Mesendoderm (in vitro differentiated cells): Measurements from ENCODE around the gene PSMG4.
A peak's percentile ranks its signal among the peaks of the same experiment; 100 is the strongest.

Experiments used
- DNase-seq: peaks from one replicate; pipeline ENCODE4 v3.0.0; 2013
- H2AK5ac ChIP-seq: 2 replicates; pipeline ENCODE4 v1.6.1; 2013; ENCODE audit warnings: low read length, inconsistent platforms
- H2BK120ac ChIP-seq: 2 replicates; pipeline ENCODE4 v1.6.1; 2013; ENCODE audit warnings: low read depth, mild to moderate bottlenecking, low read length, moderate library complexity, mixed read lengths
- H2BK15ac ChIP-seq: replicated peaks from 2 replicates; pipeline ENCODE4 v1.6.1; 2013; ENCODE audit warnings: low read depth, mild to moderate bottlenecking, moderate library complexity
- H2BK5ac ChIP-seq: 2 replicates; pipeline ENCODE4 v1.6.1; 2013; ENCODE audit warnings: low read length, inconsistent platforms
- H3K18ac ChIP-seq: 2 replicates; pipeline ENCODE4 v1.6.1; 2013; ENCODE audit warnings: mild to moderate bottlenecking, low read length, mixed read lengths
- H3K23ac ChIP-seq: one replicate; pipeline ENCODE4 v1.6.1; 2013; ENCODE audit warnings: low read length
- H3K27ac ChIP-seq: 2 replicates; pipeline ENCODE4 v1.5.1; 2013; ENCODE audit warnings: low read depth, mild to moderate bottlenecking, inconsistent platforms, low read length, moderate library complexity
- H3K27me3 ChIP-seq: 2 replicates; pipeline ENCODE4 v1.6.1; 2013; ENCODE audit warnings: low read length, control low read depth, mild to moderate bottlenecking, inconsistent platforms; ENCODE audit not compliant: insufficient read depth, poor library complexity
- H3K36me3 ChIP-seq: 2 replicates; pipeline ENCODE4 v1.6.1; 2013; ENCODE audit warnings: low read length, inconsistent platforms; ENCODE audit not compliant: control insufficient read depth, insufficient read depth
- H3K4ac ChIP-seq: one replicate; pipeline ENCODE4 v1.6.1; 2013; ENCODE audit warnings: low read depth, mild to moderate bottlenecking, low read length, moderate library complexity
- H3K4me1 ChIP-seq: 2 replicates; pipeline ENCODE4 v1.6.1; 2013; ENCODE audit warnings: low read depth, low read length, inconsistent platforms; ENCODE audit not compliant: control insufficient read depth
- H3K4me2 ChIP-seq: 2 replicates; pipeline ENCODE4 v1.6.1; 2013; ENCODE audit warnings: low read length
- H3K4me3 ChIP-seq: 2 replicates; pipeline ENCODE4 v1.5.1; 2013; ENCODE audit warnings: mild to moderate bottlenecking, low read length
- H3K56ac ChIP-seq: one replicate; pipeline ENCODE4 v1.6.1; 2013; ENCODE audit warnings: low read length
- H3K79me1 ChIP-seq: 2 replicates; pipeline ENCODE4 v1.6.1; 2013; ENCODE audit warnings: low read length, inconsistent platforms
- H3K79me2 ChIP-seq: 2 replicates; pipeline ENCODE4 v1.6.1; 2013; ENCODE audit warnings: mild to moderate bottlenecking, low read length; ENCODE audit not compliant: control insufficient read depth, insufficient read depth
- H3K9ac ChIP-seq: 2 replicates; pipeline ENCODE4 v1.6.1; 2013; ENCODE audit warnings: low read length, inconsistent platforms
- H4K5ac ChIP-seq: one replicate; pipeline ENCODE4 v1.6.1; 2013; ENCODE audit warnings: low read length
- H4K8ac ChIP-seq: one replicate; pipeline ENCODE4 v1.6.1; 2013; ENCODE audit warnings: low read depth, mild to moderate bottlenecking, control low read depth, low read length, moderate library complexity
- WGBS: extraction: QIAGEN DNeasy Blood & Tissue Kit; methylation state at CpG from one replicate; pipeline ENCODE4 v1.1.7; 2013; ENCODE audit warnings: low lambda C conversion rate, missing lambda C conversion rate; ENCODE audit not compliant: insufficient coverage; ENCODE audit errors: extremely low coverage; 5-methylcytosine and 5-hydroxymethylcytosine counted together

PSMG4 gene

DNA sequence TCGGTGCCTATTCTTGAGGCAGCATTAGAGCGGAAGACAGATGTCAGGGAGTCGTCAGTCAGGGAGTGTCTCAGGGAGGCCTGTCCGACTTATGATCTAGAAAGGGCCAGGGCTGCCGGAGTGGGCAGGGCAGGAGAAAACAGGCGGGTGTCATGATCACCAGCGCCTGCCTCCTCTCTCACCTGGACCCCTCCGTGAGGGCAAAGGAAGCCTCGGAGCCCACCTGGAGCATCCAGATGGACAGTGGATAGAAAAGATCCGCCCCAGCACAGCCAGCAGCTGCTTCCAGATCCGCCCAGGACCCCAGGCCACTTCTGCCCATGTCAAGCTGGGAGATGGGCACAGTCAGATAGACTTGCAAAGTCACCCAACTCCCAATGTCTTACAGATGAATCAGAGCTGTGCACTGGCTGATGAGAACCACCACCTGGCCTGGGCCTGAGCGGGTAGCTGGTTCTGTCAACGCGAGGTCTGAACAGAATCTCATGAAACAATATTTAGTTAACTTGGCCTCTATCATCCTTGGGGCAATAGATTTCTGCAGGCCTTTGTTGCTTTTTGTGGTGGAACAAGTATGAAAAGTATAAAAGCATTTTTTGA, 22.2 kb downstream of the PSMG4 start:
- DNase-seq, result no peak
- Histone ChIP-seq H3K9ac (no peak overlapping the region), H3K4me2 (no peak overlapping the region), H3K79me1 (no peaks in the 10 kb centered on the region), H2BK15ac (no peak overlapping the region), H3K4me3 (no peak overlapping the region), H3K36me3 (no peaks in the 10 kb centered on the region), H4K5ac (no peak overlapping the region), H3K27ac (no peak overlapping the region), H3K79me2 (no peaks in the 10 kb centered on the region), H3K27me3 (no peaks in the 10 kb centered on the region), H3K18ac (no peak overlapping the region), H2AK5ac (no peak overlapping the region), H3K23ac (no peak overlapping the region), H4K8ac (no peak overlapping the region), H3K4ac (no peak overlapping the region), H2BK5ac (no peak overlapping the region), H2BK120ac (no peak overlapping the region), H3K4me1 (peaks cover 9% of the 10 kb centered on the region), H3K56ac (no peak overlapping the region)
- WGBS, result no CpG with 5 or more reads among the region's 14 CpGs

DNA sequence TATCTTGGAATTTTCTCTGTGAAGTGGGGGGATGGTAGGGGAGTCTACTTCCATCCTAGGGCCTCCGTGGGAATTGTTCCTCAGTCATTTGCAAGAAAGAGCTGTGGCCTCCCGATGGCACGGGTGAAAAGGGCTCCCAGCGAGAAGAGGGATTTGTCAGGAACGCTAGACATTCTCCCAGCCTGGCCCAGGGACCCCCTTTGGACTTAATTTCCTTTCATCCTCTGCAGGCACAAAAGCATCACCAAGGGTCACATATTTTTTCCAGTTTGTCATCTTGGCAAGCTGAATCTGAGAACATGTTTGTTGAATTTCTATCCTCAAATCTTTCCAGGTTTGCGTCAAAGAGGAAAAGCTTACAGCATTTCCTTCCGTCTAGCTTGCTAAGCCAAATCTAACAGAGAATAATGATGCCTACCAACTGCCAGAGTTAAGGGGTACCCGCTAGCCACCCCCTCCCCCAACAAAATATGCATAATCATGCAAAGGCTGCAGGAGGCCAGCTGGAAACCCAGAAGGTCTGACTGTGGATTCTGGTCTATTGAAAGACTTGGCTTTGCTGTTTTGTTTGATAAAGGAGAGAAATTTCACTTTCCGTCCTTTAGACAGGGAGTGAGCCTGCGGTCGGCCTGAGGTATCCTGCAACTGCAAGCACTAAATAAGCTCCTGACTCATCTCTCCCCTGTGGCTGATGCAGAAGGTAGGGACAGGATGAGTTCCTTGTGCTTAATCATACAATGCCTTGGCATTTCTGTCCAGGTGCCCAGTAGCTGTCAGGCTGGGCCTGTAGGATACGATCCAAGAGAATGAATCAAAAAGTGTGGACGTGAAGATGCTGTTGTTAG, 23.1 kb downstream of the PSMG4 start:
- H3K4me2 ChIP-seq, result no peak overlapping the region
- H3K27me3 ChIP-seq, result no peaks in the 10 kb centered on the region
- H3K4me3 ChIP-seq, result no peak overlapping the region
- no peak overlapping the region for H4K8ac ChIP-seq
- peak; percentile 53 for DNase-seq
- H3K56ac ChIP-seq, result peak overlapping the region; percentile 62
- H3K36me3 ChIP-seq, result no peaks in the 10 kb centered on the region
- H3K79me1 ChIP-seq, result no peaks in the 10 kb centered on the region
- no peak overlapping the region for H3K9ac ChIP-seq
- H3K27ac ChIP-seq, result peak overlapping the region; percentile 8
- WGBS, result no CpG with 5 or more reads among the region's 13 CpGs
- H3K4ac ChIP-seq, result no peak overlapping the region
- H3K23ac ChIP-seq, result no peak overlapping the region
- peaks cover 9% of the 10 kb centered on the region for H3K4me1 ChIP-seq
- no peak overlapping the region for H2AK5ac ChIP-seq
- no peaks in the 10 kb centered on the region for H3K79me2 ChIP-seq
- H4K5ac ChIP-seq, result no peak overlapping the region
- no peak overlapping the region for H2BK120ac ChIP-seq
- H2BK15ac ChIP-seq, result no peak overlapping the region
- no peak overlapping the region for H2BK5ac ChIP-seq
- H3K18ac ChIP-seq, result no peak overlapping the region

DNA sequence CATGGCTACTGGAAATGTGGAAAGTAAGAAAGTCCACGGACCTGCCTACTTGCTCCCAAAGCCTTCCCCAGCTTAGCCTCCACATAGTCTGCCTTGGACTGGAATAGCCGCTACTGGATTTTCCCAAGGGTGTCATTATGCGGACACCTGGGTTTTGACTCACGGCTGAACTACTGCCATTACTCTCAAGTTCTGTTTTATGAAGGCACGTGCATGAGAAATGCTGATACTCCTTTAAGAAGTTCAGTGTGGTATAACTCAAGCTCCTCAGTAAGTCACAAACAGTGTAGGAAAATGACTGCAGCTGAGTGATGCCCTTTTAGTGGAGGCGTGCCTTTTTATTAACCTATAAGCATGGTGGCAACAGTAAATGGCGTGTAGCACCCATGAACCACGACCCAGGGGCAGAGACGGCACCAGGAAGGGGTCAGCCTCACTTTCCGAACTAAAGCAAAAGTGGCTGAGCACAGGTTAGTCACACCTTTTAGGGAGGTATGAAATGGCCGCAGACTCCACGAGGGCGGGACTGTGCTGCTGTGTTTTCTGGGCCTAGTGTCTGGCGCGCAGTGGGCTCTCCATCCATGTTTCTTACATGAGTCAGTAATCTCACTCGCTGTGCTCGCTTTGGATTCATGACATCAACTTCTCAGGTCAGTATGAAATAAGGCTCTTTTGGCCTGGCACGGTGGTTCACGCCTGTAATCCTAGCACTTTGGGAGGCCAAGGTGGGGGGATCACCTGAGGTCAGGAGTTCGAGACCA, 23.9 kb downstream of the PSMG4 start:
- Histone ChIP-seq H3K18ac (no peak overlapping the region), H3K27me3 (no peaks in the 10 kb centered on the region), H3K36me3 (no peaks in the 10 kb centered on the region), H3K9ac (no peak overlapping the region), H4K8ac (no peak overlapping the region), H3K79me1 (no peaks in the 10 kb centered on the region), H4K5ac (no peak overlapping the region), H3K4me2 (no peak overlapping the region), H3K56ac (peak overlapping the region; percentile 62), H2BK15ac (no peak overlapping the region), H2BK5ac (no peak overlapping the region), H2AK5ac (no peak overlapping the region), H3K27ac (peak overlapping the region; percentile 8), H3K79me2 (no peaks in the 10 kb centered on the region), H3K4me3 (no peak overlapping the region), H2BK120ac (no peak overlapping the region), H3K23ac (no peak overlapping the region), H3K4me1 (peaks cover 9% of the 10 kb centered on the region), H3K4ac (no peak overlapping the region)
- WGBS, result no CpG with 5 or more reads among the region's 20 CpGs
- no peak for DNase-seq

DNA sequence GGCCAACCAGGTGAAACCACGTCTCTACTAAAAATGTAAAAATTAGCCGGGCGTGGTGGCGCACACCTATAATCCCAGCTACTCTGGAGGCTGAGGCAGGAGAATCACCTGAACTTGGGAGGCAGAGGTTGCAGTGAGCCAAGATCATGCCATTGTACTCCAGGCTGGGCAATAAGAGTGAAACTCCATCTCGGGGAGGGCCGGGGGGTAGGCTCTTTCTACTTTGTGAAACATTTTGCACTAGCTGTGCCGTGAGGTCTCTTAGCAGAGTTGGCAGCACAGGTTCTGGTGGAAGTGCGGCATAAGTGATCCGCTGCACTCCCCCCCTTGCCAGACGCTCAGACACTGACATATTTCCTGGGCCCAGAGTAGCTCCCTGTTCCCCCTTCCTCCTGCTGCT, 24.5 kb downstream of the PSMG4 start:
- no peak overlapping the region for H2BK15ac ChIP-seq
- no peak overlapping the region for H3K4ac ChIP-seq
- no peak overlapping the region for H3K9ac ChIP-seq
- H2AK5ac ChIP-seq, result no peak overlapping the region
- no peaks in the 10 kb centered on the region for H3K79me2 ChIP-seq
- no peak overlapping the region for H4K8ac ChIP-seq
- H3K56ac ChIP-seq, result no peak overlapping the region
- H3K4me1 ChIP-seq, result peaks cover 9% of the 10 kb centered on the region
- no peaks in the 10 kb centered on the region for H3K27me3 ChIP-seq
- H4K5ac ChIP-seq, result no peak overlapping the region
- WGBS, result no CpG with 5 or more reads among the region's 10 CpGs
- no peaks in the 10 kb centered on the region for H3K79me1 ChIP-seq
- H2BK120ac ChIP-seq, result no peak overlapping the region
- no peak overlapping the region for H3K4me2 ChIP-seq
- no peak overlapping the region for H3K4me3 ChIP-seq
- no peak overlapping the region for H2BK5ac ChIP-seq
- H3K18ac ChIP-seq, result no peak overlapping the region
- H3K23ac ChIP-seq, result no peak overlapping the region
- H3K36me3 ChIP-seq, result no peaks in the 10 kb centered on the region
- no peak overlapping the region for H3K27ac ChIP-seq
- no peak for DNase-seq

DNA sequence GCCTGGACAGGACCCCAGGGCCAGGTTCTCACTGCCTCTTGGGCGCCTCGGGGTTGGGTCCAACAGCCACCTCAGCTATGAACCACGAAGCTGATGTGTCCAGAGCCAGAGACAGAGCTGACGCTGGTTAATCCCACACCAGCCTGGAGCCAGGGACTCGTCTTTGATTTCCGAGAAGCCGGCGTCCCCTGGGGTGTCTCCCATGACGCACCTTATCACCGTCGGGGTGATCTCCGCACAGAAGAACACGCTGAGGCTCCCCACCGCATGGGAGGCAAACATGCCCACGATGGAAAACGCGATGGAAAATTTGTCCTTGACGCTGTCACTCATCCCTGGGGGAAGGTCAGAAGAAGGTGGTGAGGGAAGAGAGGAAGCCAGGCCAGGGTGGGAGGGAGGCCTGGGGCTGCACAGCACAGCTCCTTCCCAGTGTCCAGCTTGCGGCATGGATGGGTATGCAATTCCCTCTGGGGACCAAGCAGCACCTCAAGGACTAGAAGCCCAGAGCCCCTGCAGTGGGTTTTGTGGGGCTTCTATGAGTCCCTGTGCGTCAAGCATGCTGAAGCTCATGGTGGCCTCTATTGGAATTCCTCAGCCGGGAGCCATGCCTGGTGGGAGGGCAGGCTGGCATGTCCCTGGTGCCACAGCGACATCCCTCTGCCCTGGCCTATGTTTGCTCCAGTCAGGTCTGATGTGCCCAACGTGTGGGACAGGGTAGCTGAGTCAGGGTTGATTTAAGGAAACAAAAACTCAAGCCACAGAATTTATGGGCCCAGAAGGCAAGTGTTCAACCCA, 25.1 kb downstream of the PSMG4 start:
- H3K27me3 ChIP-seq, result no peaks in the 10 kb centered on the region
- H3K79me2 ChIP-seq, result no peaks in the 10 kb centered on the region
- H2AK5ac ChIP-seq, result no peak overlapping the region
- DNase-seq, result no peak
- no peak overlapping the region for H3K9ac ChIP-seq
- no peaks in the 10 kb centered on the region for H3K79me1 ChIP-seq
- H3K56ac ChIP-seq, result no peak overlapping the region
- no peak overlapping the region for H4K8ac ChIP-seq
- no peak overlapping the region for H3K27ac ChIP-seq
- no peak overlapping the region for H4K5ac ChIP-seq
- H3K4me2 ChIP-seq, result no peak overlapping the region
- no peaks in the 10 kb centered on the region for H3K36me3 ChIP-seq
- no peak overlapping the region for H2BK120ac ChIP-seq
- WGBS, result no CpG with 5 or more reads among the region's 23 CpGs
- no peak overlapping the region for H3K18ac ChIP-seq
- H3K23ac ChIP-seq, result no peak overlapping the region
- peaks cover 9% of the 10 kb centered on the region for H3K4me1 ChIP-seq
- no peak overlapping the region for H3K4me3 ChIP-seq
- no peak overlapping the region for H3K4ac ChIP-seq
- no peak overlapping the region for H2BK5ac ChIP-seq
- H2BK15ac ChIP-seq, result no peak overlapping the region
